ENCODE measurements around the gene ZNF792. TPM values are rescaled to one million over a fixed set of nuclear protein-coding genes. Genes with fewer than 3 reads are reported as not detected.

ZNF792 gene
- total and polyA plus RNA-seq, 2 of the 8 experiments (the other 6 are each of a cell fraction or from before 2014, with no cell fraction given), result 2.5 to 7.2 TPM

- 2% methylated on average over 53 of the region's 53 CpGs; no CpG with 5 or more reads in 1 of the 2 experiments for WGBS, 2 experiments (ENCODE audit: extremely low coverage in 1 of 2, insufficient coverage in 1 of 2, insufficient read length in 1 of 2, insufficient replicate concordance in 2 of 2, low coverage in 1 of 2, low lambda C conversion rate in 2 of 2, missing lambda C conversion rate in 1 of 2)
- H3K56ac ChIP-seq (replicated peaks; ENCODE audit: insufficient read length, low read depth, low read length), result peak within 1 kb of the TSS; percentile 42
- no peak within 1 kb of the TSS for H2BK20ac ChIP-seq (ENCODE audit: low read length)
- no peak within 1 kb of the TSS for H2BK15ac ChIP-seq (ENCODE audit: low read length)
- FAIRE-seq, result peak; percentile 52
- no peaks in the 10 kb centered on the region for H3K79me2 ChIP-seq (ENCODE audit: control insufficient read depth in 1 of 2, insufficient read depth in 2 of 2, low read length in 2 of 2)
- no peak within 1 kb of the TSS for H2BK12ac ChIP-seq (ENCODE audit: low read depth, low read length)
- H3K36me3 ChIP-seq (ENCODE audit: control insufficient read depth in 2 of 4, insufficient read depth in 4 of 4, low read length in 3 of 4), result peaks cover 0 to 3% (median 0%) of the 10 kb centered on the region in 4 experiments; a peak in 1 of 8 replicates
- H2AFZ ChIP-seq (ENCODE audit: low read length), result no peak within 1 kb of the TSS; the same call in 1 of the 2 replicates
- H3K23me2 ChIP-seq (ENCODE audit: low read depth, low read length), result no peaks in the 10 kb centered on the region
- H2BK5ac ChIP-seq (ENCODE audit: low read depth, low read length), result peak within 1 kb of the TSS; percentile 26; the same call in 1 of the 2 replicates
- H3K4ac ChIP-seq (replicated peaks; ENCODE audit: insufficient read length, low read depth, low read length), result no peak within 1 kb of the TSS
- H3K4me3 ChIP-seq (ENCODE audit: extremely low read depth in 1 of 4, insufficient read depth in 2 of 4, low read depth in 3 of 4, low read length in 4 of 4), result peak within 1 kb of the TSS; percentile 57 to 92 (median 83)
- ChIA-PET CTCF (ENCODE audit: partially characterized antibody) (interaction anchor here (0.9 to 2.5 kb wide), 5 partner anchors 46 to 89 kb away, joined by 3 to 9 read pairs (median 3); no protein-coding TSS in a partner anchor), POLR2A (ENCODE audit: partially characterized antibody) (interaction anchor here (0.9 to 2.6 kb wide), 15 partner anchors 9 to 155 kb away, joined by 3 to 15 read pairs (median 3); partner anchors contain the start of genes GRAMD1A and ZNF599)
- peak within 1 kb of the TSS; percentile 45; the same call in 1 of the 2 replicates for H4K8ac ChIP-seq (ENCODE audit: extremely low read depth, insufficient read depth, low read length)
- H4K91ac ChIP-seq (replicated peaks; ENCODE audit: insufficient read length, low read length), result no peak within 1 kb of the TSS
- no peaks in the 10 kb centered on the region for H3K4me1 ChIP-seq (replicated peaks in 1 of 4; ENCODE audit: control insufficient read depth in 3 of 4, insufficient read depth in 4 of 4, low read length in 3 of 4)
- H2BK120ac ChIP-seq (replicated peaks; ENCODE audit: low read depth, low read length), result no peak within 1 kb of the TSS
- no peaks in the 10 kb centered on the region for H4K20me1 ChIP-seq (replicated peaks in 1 of 2; ENCODE audit: control insufficient read depth in 1 of 2, insufficient read depth in 2 of 2, low read length in 2 of 2)
- H3K23ac ChIP-seq (ENCODE audit: insufficient read length), result no peak within 1 kb of the TSS
- H3K9me3 ChIP-seq (ENCODE audit: insufficient read depth in 2 of 2, low read depth in 1 of 2, low read length in 1 of 2), result no peaks in the 10 kb centered on the region; a peak in 1 of 4 replicates
- no peak within 1 kb of the TSS for H3K14ac ChIP-seq (ENCODE audit: insufficient read length)
- H2AK5ac ChIP-seq (ENCODE audit: low read depth, low read length), result no peak within 1 kb of the TSS
- H3K18ac ChIP-seq (ENCODE audit: extremely low read depth, low read length), result peak within 1 kb of the TSS; percentile 91; the same call in 1 of the 2 replicates
- peak within 1 kb of the TSS; percentile 68 for H4K5ac ChIP-seq (ENCODE audit: insufficient read length, low read depth, low read length)
- DNase-seq (ENCODE audit: low read depth in 1 of 2, low spot score in 2 of 2), result peak; percentile 77 to 90
- H3K27ac ChIP-seq (ENCODE audit: low read depth, low read length), result no peak within 1 kb of the TSS
- peak within 1 kb of the TSS; percentile 24 to 82 (median 71); a peak in 6 of 7 replicates for H3K9ac ChIP-seq (replicated peaks in 1 of 4; ENCODE audit: extremely low read depth in 1 of 4, low read depth in 3 of 4, low read length in 3 of 4)
- H3K79me1 ChIP-seq (ENCODE audit: low read depth, low read length), result no peaks in the 10 kb centered on the region
- H3K4me2 ChIP-seq (ENCODE audit: insufficient read depth in 1 of 2, low read depth in 2 of 2, low read length in 2 of 2), result peak within 1 kb of the TSS; percentile 58 to 74
- no peaks in the 10 kb centered on the region for H3K27me3 ChIP-seq (replicated peaks in 1 of 4; ENCODE audit: control insufficient read depth in 3 of 4, extremely low read depth in 1 of 4, insufficient read depth in 3 of 4, low read length in 3 of 4)
- peak; percentile 59 for TF ChIP-seq E2F6 (IDR thresholded peaks at IDR 0.05)
- no peak for TF ChIP-seq RNF2 (IDR thresholded peaks at IDR 0.05; ENCODE audit: borderline replicate concordance, low read depth, low read length, missing control alignments, poor library complexity, severe bottlenecking)
- no peak for TF ChIP-seq CEBPB (IDR thresholded peaks at IDR 0.05; ENCODE audit: low read depth, low read length)
- peak; percentile 64 for TF ChIP-seq CHD2 (IDR thresholded peaks at IDR 0.05; ENCODE audit: low read length)
- TF ChIP-seq CBX8 (IDR thresholded peaks at IDR 0.05; ENCODE audit: borderline replicate concordance, low read depth, low read length), result no peak
- TF ChIP-seq KDM5A (IDR thresholded peaks at IDR 0.05; ENCODE audit: low read length), result no peak
- TF ChIP-seq ZNF274 (IDR thresholded peaks at IDR 0.05; ENCODE audit: borderline replicate concordance, extremely low read depth, low read length), result no peak
- no peak for TF ChIP-seq HDAC6 (IDR thresholded peaks at IDR 0.05; ENCODE audit: low read depth, low read length)
- TF ChIP-seq SIX5 (IDR thresholded peaks at IDR 0.05; ENCODE audit: low read depth, low read length), result peak; percentile 52
- TF ChIP-seq SP4 (IDR thresholded peaks at IDR 0.05; ENCODE audit: low read length), result 0 out of 2 replicates have a peak, but pooled peaks have one; percentile 29
- peak; percentile 95 for TF ChIP-seq TBP (IDR thresholded peaks at IDR 0.05; ENCODE audit: low read depth, low read length)
These were observed 37.2 kb downstream of the ZNF792 start, which contains the start of gene ZNF30 for GRCh38 chr19:34926685-34927375. TSS of gene ZNF30 (plus strand) at chr19:34926903. CDS start at chr19:34929948, 3,045 bp downstream.

Data from H1 (cell line).